Testis (tissue), 2 donors: ENCODE data around the gene ZNF423.

Experiments used
- CTCF ChIP-seq, 3 experiments: fragments of 450-650 bp in 2 of 3; fragments of 200-600 bp in 1 of 3; sonication (generic) in 1 of 3; IDR thresholded peaks; one replicate each; pipeline ENCODE4 v1.5.1; 2016 to 2019; ENCODE audit warnings: antibody characterized with exemption in 3 of 3, mild to moderate bottlenecking in 2 of 3, moderate library complexity in 1 of 3
- POLR2A ChIP-seq: fragments of 450-650 bp; IDR thresholded peaks from one replicate; pipeline ENCODE4 v1.6.1; 2017; ENCODE audit warnings: antibody characterized with exemption, mild to moderate bottlenecking, moderate library complexity

GRCh38 chr16:49465661-49466528, 390.0 kb downstream of the ZNF423 start:
- no peak for TF ChIP-seq CTCF (IDR thresholded peaks at IDR 0.05)
- TF ChIP-seq POLR2A = no peak
